Stimulated activated CD4-positive, alpha-beta T cell treated with anti-CD3 and anti-CD28 coated beads, Interleukin-15, amount 100 ng/mL, for 48 hours (primary cell): ENCODE results near the gene BORCS8.
"Not testable (repeated sequence)": the region's sequence is repeated elsewhere in the genome, so short reads cannot be mapped to it uniquely, and the experiment has no call there.

Experiments
- DNase-seq, 2 donors: peaks; one replicate each; pipeline ENCODE4 v3.0.0-alpha.2; 2020; ENCODE audit warnings: low read depth in 2 of 2

BORCS8 gene

DNA sequence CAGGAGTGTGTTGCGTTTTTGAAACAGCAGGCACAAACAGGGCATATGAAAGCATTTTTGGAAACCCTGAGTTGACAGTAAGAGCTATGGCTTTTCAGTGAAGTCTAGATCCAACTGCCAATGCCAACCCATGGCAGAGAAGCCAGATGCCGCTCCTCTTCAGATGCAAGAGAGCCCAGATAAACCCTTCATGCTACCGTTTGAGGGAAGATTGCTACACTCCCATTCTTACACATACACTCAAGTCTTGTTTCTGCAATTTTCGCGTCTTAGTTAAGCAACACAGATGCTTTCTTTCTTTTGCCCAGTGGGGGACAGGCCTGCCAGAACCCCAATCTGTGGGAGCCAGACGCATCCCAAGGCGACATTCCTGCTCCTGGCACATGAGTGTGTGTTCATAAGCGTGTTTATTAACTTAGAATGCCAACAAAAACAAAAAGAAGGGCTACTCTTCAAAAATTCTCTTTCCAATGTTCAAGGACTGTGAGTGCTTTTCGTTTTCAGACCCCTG, 10.4 kb downstream of the BORCS8 start:
- DNase-seq, result no peak

GRCh38 chr19:19179548-19180441, 12.2 kb downstream of the BORCS8 start:
- DNase-seq, result no peak

- no peak for DNase-seq
Observed at GRCh38 chr19:19176950-19177349, 15.0 kb downstream of the BORCS8 start.

DNA sequence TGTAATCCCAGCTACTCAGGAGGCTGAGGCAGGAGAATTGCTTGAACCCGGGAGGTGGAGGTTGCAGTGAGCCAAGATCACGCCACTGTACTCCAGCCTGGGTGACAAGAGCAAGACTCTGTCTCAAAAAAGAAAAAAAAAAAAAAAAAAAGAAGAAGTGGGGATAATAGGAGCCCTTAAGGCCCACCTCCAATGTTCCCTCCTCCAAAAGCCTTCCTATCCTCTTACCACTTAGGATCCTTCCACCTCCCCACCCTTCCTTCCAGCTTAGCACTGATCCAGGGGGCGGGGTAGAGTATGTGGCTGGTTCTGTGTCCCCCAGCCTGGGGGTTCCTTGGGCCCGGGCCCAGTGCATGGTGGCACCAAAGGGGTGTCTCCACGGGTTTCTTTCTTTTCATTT, 18.7 kb downstream of the BORCS8 start:
- DNase-seq, result not testable (repeated sequence)

DNA sequence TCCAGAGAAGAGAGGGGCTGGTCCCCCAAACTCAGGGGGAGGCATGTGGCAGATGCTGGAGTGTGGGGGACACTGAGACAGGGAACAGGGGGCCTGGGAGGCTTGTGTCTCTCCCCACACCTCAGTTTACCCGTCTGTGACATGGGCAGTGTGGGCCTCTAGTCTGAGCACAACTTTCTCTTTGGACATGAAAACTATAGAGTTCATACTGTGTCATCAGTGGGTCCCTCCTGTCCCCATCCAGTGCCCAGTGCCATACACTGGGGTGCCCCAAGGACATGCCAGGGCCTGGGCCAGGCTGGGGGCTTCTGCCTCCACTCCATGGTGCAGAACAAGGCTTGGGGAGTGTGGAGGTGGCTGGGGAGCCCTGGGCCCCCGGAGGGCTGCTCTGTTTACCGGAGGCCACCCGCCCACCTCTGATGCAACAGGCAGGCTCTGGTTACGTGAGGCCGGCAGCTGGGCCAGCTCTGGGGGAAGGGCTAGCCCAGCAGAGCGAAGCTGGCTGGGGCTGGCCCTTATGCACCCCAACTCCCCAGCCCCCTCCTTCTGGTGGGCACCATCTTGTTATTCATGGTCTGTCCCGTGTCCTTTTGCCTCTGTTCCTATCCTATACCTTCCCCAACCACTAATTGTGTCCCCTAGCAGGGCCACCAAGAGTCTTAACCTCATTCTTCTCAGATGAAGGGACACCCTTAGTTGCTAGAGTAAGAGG, 20.0 kb downstream of the BORCS8 start:
- DNase-seq, result no peak

DNA sequence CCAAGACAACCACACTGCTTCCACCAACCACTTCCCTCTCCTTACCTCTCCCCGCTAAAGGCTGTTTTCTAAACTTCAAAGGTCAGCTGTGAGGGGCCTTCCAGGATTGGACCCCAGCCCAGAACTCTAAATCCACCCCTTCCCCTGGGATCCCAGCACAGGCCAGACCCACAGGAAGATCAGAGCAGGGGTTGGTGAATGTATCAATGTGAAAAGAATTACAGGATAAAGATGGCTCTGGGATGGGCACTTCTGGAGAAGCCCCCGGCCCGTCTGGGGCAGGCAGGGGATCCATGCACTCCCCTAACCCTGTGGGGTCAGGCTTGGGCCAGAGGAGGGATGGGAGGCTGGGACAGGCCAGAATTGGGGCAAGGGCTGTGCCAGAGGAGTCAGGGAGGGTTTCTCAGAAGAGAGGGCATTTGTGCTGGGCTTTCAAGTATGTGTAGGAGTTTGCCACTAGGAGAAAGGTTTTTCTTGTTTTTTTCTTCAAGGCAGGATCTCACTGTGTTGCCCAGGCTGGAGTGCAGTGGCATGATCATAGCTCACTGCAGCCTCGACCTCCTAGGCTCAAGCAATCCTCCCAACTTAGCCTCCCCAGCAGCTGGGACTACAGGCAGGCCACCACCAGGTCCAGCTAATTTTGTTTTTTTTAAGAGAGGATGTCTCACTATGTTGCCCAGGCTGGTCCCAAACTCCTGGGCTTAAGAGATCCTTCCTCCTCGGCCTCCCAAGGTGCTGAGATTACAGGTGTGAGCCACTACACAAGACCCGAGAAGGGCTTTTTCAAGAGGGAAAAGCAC, 20.9 kb downstream of the BORCS8 start:
- no peak for DNase-seq

GRCh38 chr19:19170053-19170872, 21.7 kb downstream of the BORCS8 start, which contains the start of gene MEF2B:
Gene MEF2B (minus strand): TSS chr19:19170263. CDS start chr19:19150735, 19,528 bp downstream.
- DNase-seq, result peak; percentile 69 to 74

- no peak for DNase-seq
Observed at GRCh38 chr19:19169236-19170052, 22.5 kb downstream of the BORCS8 start.

DNA sequence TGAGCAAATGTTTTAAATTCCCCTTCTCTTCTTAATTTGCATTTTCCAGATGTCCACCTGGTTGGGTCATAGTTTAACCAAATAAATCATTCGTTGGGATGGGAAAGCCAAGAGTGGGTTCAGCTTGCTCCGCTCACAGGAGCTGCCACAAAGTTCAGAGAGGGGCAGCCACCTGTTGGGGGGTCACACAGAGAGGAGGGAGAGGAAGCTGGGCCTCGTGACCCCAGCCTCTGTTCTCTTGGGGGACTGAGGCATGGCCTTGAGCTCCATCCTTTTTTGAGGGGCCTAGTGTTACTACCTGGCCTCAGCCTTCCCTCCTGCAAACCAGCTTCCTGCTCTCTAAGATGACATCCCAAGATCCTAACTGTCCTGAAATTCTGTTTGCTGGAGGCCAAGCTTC, 24.3 kb downstream of the BORCS8 start:
- no peak for DNase-seq

DNA sequence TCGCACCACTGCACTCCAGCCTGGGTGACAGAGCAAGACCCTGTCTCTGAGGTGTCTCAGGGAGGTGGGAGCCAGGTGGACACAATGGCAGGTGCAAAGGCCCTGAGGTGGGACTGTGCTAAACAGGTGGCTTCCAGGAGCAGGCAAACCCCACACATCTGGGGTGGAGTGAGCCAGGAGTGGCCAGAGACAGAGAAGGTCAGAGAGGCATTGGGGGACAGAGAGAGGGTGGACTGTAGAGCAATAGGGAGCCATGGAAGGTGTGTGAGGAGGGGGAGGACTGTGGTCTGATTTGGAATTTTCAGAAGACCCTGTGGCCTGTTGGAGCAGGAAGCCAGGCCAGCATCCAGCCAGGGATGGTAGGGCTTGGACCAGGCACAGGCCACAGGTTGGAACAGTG, 26.6 kb downstream of the BORCS8 start:
- no peak for DNase-seq

GRCh38 chr19:19162495-19162894, 29.5 kb downstream of the BORCS8 start:
- no peak for DNase-seq

GRCh38 chr19:19160461-19161035, 31.4 kb downstream of the BORCS8 start:
- no peak for DNase-seq

GRCh38 chr19:19159534-19159933, 32.4 kb downstream of the BORCS8 start:
- no peak for DNase-seq

DNA sequence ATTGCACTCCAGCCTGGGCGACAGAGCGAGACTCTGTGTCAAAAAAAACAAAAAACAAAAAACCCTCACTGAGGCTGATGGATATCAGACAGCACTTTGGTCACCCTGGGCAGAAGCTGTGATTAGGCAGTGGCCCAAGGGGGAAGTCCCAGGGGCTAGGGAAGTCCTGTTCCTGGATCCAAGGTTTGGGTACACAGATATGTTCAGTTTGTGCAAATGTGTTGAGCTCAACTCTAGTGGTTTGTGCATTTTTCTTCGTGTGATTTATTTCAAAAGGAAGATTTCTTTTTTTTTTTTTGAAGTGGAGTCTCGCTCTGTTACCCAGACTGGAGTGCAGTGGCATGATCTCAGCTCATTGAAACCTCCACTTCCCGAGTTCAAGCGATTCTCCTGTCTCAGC, 34.1 kb downstream of the BORCS8 start:
- DNase-seq, result no peak

- DNase-seq, result no peak
Observed at GRCh38 chr19:19155495-19156219, 36.3 kb downstream of the BORCS8 start.

DNA sequence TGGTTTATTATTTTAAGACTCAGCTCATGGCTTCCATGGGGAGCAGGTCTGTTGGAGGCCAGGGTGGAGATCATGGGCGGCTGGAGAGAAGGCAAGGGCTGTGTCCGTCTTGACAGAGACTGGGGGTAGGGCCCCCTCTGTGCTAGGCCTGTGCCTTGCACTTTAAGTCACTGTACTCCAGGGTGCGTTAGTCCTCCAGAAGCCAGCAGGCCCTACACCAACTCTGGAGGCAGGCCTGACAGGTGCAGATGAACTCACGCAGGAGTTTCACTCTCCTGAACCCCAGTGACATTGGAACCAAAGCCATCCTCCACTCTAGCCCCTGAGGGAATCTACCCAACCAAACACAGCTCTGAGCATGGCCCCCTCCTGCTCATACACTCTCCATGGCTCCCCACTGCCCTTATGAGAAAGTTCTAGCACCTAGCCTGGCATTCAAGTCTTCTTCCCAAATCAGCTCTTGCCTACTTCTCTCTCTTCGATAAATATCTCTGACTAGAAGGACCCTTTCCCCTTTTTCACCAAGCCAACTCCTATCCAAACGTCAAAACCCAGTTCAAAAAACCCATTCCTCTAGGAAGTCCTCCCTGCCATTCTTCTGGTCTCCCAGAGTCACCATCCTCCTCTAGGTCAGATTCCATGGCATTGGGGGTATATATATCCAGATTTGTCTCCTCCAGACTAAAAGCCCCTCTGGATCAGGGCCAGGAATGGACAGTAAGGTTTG, 37.0 kb downstream of the BORCS8 start:
- DNase-seq, result no peak

DNA sequence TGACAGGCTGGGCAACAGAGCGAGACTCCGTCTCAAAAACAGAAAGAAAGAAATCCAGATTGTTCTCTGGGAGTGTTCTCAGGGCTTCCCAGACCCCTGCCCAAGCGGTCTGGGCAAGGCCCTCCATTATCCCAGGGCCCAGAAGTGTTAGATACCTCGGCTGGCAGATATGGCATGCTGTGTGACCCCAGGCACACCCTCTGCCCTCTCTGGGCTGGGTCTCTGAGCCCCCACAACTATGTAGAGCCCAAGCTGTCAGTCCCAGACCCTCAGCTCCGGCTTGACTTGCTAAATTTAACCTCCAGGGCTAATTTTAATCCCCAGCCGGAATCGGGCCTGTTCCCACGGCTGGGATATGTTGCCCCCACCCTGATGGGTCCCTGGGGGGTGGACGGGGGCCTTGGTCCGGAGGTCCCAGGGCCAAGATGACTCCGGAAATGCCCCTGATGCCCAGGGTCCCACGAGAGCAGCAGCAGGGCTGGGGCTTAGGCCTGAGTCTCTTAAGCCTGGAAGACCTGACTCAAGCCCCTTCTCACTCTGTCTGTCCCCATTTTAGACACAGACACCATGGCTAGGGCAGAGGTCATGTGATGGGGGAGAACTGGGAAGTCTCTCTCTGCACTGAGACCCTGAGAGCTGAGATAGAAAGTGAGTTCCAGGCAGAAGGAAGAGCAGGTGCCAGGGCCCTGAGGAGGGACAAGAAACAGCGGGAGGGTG, 39.1 kb downstream of the BORCS8 start:
- no peak for DNase-seq

- DNase-seq, result no peak
Observed at GRCh38 chr19:19151418-19151817, 40.5 kb downstream of the BORCS8 start.
